Stimulated activated CD4-positive, alpha-beta T cell treated with anti-CD3 and anti-CD28 coated beads, Interleukin-15, amount 100 ng/mL, for 48 hours (primary cell): ENCODE measurements around the gene COX4I1.

ENCODE experiments used
- DNase-seq, 2 donors: peaks; one replicate each; pipeline ENCODE4 v3.0.0-alpha.2; 2020; ENCODE audit warnings: low read depth in 2 of 2

The COX4I1 gene

GRCh38 chr16:85767531-85767930 is 32.0 kb upstream of the COX4I1 start:
- no peak for DNase-seq

GRCh38 chr16:85768199-85768598 is 31.3 kb upstream of the COX4I1 start:
- DNase-seq: no peak

- no peak for DNase-seq
These were observed 28.8 kb upstream of the COX4I1 start for GRCh38 chr16:85770741-85771140.

- no peak for DNase-seq
These were observed 26.5 kb upstream of the COX4I1 start for GRCh38 chr16:85773044-85773443.

- DNase-seq: no peak
These were observed 25.4 kb upstream of the COX4I1 start for GRCh38 chr16:85774136-85774535.

- DNase-seq: no peak
These were observed 24.7 kb upstream of the COX4I1 start for GRCh38 chr16:85774811-85775210.

GRCh38 chr16:85777583-85778310 is 21.7 kb upstream of the COX4I1 start:
- no peak for DNase-seq

- no peak for DNase-seq
These were observed 20.6 kb upstream of the COX4I1 start for GRCh38 chr16:85778873-85779272.

GRCh38 chr16:85780281-85780680 is 19.2 kb upstream of the COX4I1 start:
- DNase-seq: no peak

- no peak for DNase-seq
These were observed 18.3 kb upstream of the COX4I1 start for GRCh38 chr16:85781156-85781555.

GRCh38 chr16:85781695-85782370 is 17.7 kb upstream of the COX4I1 start:
- no peak for DNase-seq

GRCh38 chr16:85782451-85782850 is 17.0 kb upstream of the COX4I1 start:
- DNase-seq: no peak

- no peak for DNase-seq
These were observed 16.1 kb upstream of the COX4I1 start for GRCh38 chr16:85783441-85783840.

GRCh38 chr16:85784813-85785212 is 14.7 kb upstream of the COX4I1 start:
- DNase-seq: no peak

GRCh38 chr16:85785927-85786326 is 13.6 kb upstream of the COX4I1 start:
- DNase-seq: no peak

- no peak for DNase-seq
These were observed 10.7 kb upstream of the COX4I1 start for GRCh38 chr16:85788819-85789218.

GRCh38 chr16:85789773-85790172 is 9.7 kb upstream of the COX4I1 start:
- DNase-seq: no peak

- no peak for DNase-seq
These were observed 5.7 kb upstream of the COX4I1 start for GRCh38 chr16:85793662-85794298.

- DNase-seq: no peak
These were observed 4.8 kb upstream of the COX4I1 start for GRCh38 chr16:85794696-85795095.

GRCh38 chr16:85796152-85796551 is 3.3 kb upstream of the COX4I1 start:
- DNase-seq: no peak

- DNase-seq: no peak
These were observed 2.9 kb upstream of the COX4I1 start for GRCh38 chr16:85796599-85796998.

GRCh38 chr16:85798283-85798776 is 1.2 kb upstream of the COX4I1 start:
- no peak for DNase-seq
